ENCODE measurements around the gene RNF121. TPM values are rescaled to one million over a fixed set of nuclear protein-coding genes. Genes with fewer than 3 reads are reported as not detected.

RNF121 gene
- total and polyA plus RNA-seq, 2 of the 13 experiments (the other 11 are each of a cell fraction or from before 2014, with no cell fraction given) = 28.6 to 44.3 TPM

DNA sequence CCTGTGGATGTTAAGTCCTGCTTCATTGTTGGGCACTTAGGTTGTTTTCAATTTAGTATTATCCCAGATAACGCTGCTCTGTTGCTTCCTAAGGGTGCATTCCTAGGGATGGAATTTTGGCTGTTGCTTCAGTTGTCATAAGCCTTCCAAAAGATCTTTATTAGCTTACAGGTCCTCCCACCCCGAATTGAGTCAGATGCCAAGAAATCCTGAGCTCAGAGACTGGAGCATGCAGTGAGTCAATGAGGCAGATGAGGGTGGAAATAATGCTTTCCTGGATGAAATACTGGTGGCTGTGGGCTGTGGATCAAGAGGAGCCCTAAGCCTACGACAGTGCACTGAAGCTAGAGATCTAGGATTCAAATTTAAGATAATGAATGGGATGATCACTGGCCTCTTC lies 59.2 kb downstream of the RNF121 start (continued):
- no peak for TF ChIP-seq SP140L (CRISPR knock-in tag; IDR thresholded peaks at IDR 0.05; ENCODE audit: borderline replicate concordance)
- no peak for TF ChIP-seq MIXL1 (CRISPR knock-in tag; IDR thresholded peaks at IDR 0.05)
- TF ChIP-seq, protein P1, sequence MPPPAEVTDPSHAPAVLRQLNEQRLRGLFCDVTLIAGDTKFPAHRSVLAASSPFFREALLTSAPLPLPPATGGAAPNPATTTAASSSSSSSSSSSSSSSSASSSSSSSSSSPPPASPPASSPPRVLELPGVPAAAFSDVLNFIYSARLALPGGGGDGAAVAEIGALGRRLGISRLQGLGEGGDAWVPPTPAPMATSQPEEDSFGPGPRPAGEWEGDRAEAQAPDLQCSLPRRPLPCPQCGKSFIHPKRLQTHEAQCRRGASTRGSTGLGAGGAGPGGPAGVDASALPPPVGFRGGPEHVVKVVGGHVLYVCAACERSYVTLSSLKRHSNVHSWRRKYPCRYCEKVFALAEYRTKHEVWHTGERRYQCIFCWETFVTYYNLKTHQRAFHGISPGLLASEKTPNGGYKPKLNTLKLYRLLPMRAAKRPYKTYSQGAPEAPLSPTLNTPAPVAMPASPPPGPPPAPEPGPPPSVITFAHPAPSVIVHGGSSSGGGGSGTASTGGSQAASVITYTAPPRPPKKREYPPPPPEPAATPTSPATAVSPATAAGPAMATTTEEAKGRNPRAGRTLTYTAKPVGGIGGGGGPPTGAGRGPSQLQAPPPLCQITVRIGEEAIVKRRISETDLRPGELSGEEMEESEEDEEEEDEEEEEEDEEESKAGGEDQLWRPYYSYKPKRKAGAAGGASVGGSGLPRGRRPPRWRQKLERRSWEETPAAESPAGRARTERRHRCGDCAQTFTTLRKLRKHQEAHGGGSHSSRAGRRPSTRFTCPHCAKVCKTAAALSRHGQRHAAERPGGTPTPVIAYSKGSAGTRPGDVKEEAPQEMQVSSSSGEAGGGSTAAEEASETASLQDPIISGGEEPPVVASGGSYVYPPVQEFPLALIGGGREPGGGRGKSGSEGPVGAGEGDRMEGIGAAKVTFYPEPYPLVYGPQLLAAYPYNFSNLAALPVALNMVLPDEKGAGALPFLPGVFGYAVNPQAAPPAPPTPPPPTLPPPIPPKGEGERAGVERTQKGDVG (CRISPR knock-in tag; IDR thresholded peaks at IDR 0.05; ENCODE audit: borderline replicate concordance) = no peak
- no peak for TF ChIP-seq NR2F6 (IDR thresholded peaks at IDR 0.05)
- TF ChIP-seq NR2F6 (CRISPR knock-in tag; IDR thresholded peaks at IDR 0.05) = no peak
- TF ChIP-seq SMYD3 (CRISPR knock-in tag; IDR thresholded peaks at IDR 0.05) = no peak
- TF ChIP-seq, protein P2, sequence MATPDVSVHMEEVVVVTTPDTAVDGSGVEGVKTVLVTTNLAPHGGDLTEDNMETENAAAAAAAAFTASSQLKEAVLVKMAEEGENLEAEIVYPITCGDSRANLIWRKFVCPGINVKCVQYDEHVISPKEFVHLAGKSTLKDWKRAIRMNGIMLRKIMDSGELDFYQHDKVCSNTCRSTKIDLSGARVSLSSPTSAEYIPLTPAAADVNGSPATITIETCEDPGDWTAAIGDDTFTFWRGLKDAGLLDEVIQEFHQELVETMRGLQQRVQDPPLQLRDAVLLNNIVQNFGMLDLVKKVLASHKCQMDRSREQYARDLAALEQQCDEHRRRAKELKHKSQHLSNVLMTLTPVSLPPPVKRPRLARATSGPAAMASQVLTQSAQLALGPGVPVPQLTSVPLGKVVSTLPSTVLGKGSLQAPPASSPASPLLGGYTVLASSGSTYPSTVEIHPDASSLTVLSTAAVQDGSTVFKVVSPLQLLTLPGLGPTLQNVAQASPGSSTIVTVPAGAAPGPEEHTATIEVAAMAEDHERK (CRISPR knock-in tag; IDR thresholded peaks at IDR 0.05; ENCODE audit: low read depth) = no peak
- TF ChIP-seq, protein P3, sequence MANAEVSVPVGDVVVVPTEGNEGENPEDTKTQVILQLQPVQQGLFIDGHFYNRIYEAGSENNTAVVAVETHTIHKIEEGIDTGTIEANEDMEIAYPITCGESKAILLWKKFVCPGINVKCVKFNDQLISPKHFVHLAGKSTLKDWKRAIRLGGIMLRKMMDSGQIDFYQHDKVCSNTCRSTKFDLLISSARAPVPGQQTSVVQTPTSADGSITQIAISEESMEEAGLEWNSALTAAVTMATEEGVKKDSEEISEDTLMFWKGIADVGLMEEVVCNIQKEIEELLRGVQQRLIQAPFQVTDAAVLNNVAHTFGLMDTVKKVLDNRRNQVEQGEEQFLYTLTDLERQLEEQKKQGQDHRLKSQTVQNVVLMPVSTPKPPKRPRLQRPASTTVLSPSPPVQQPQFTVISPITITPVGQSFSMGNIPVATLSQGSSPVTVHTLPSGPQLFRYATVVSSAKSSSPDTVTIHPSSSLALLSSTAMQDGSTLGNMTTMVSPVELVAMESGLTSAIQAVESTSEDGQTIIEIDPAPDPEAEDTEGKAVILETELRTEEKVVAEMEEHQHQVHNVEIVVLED (CRISPR knock-in tag; IDR thresholded peaks at IDR 0.05; ENCODE audit: borderline replicate concordance) = no peak
- TF ChIP-seq, protein P4, sequence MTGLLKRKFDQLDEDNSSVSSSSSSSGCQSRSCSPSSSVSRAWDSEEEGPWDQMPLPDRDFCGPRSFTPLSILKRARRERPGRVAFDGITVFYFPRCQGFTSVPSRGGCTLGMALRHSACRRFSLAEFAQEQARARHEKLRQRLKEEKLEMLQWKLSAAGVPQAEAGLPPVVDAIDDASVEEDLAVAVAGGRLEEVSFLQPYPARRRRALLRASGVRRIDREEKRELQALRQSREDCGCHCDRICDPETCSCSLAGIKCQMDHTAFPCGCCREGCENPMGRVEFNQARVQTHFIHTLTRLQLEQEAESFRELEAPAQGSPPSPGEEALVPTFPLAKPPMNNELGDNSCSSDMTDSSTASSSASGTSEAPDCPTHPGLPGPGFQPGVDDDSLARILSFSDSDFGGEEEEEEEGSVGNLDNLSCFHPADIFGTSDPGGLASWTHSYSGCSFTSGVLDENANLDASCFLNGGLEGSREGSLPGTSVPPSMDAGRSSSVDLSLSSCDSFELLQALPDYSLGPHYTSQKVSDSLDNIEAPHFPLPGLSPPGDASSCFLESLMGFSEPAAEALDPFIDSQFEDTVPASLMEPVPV (CRISPR knock-in tag; IDR thresholded peaks at IDR 0.05) = no peak
- TF ChIP-seq ZKSCAN8 (CRISPR knock-in tag; IDR thresholded peaks at IDR 0.05; ENCODE audit: borderline replicate concordance) = no peak
- TF ChIP-seq ZSCAN12 (CRISPR knock-in tag; IDR thresholded peaks at IDR 0.05) = no peak
- TF ChIP-seq NRL (CRISPR knock-in tag; IDR thresholded peaks at IDR 0.05; ENCODE audit: borderline replicate concordance) = no peak

All from HepG2 (cell line).